CD4-positive, alpha-beta T cell treated with Interleukin-10 for 1 hour (primary cell): Measurements from ENCODE around the gene TBX3.
"Not testable (repeated sequence)": the region's sequence is repeated elsewhere in the genome, so short reads cannot be mapped to it uniquely, and the experiment has no call there.

ENCODE experiments used
- DNase-seq: peaks from one replicate; pipeline ENCODE4 v3.0.0-alpha.2; 2020

TBX3 gene

GRCh38 chr12:114684098-114684869, at the start of gene TBX3:
Gene TBX3, minus strand, starts transcription at chr12:114684175. Its CDS starts 975 bp downstream, at chr12:114683200.
- DNase-seq: peak; percentile 23

- DNase-seq: no peak
Observed at GRCh38 chr12:114732426-114733030, 48.6 kb upstream of the TBX3 start.

- DNase-seq: no peak
Observed at GRCh38 chr12:114729731-114730130, 45.8 kb upstream of the TBX3 start.

- no peak for DNase-seq
Observed at GRCh38 chr12:114726092-114726710, 42.2 kb upstream of the TBX3 start.

GRCh38 chr12:114722176-114722575, 38.2 kb upstream of the TBX3 start:
- DNase-seq: not testable (repeated sequence)

- no peak for DNase-seq
Observed at GRCh38 chr12:114721266-114721665, 37.3 kb upstream of the TBX3 start.

GRCh38 chr12:114713466-114714215, 29.7 kb upstream of the TBX3 start:
- no peak for DNase-seq

GRCh38 chr12:114711689-114712152, 27.7 kb upstream of the TBX3 start:
- no peak for DNase-seq

- no peak for DNase-seq
Observed at GRCh38 chr12:114710151-114710550, 26.2 kb upstream of the TBX3 start.

GRCh38 chr12:114709112-114709511, 25.1 kb upstream of the TBX3 start:
- DNase-seq: no peak

GRCh38 chr12:114708598-114708997, 24.6 kb upstream of the TBX3 start:
- DNase-seq: not testable (repeated sequence)

- no peak for DNase-seq
Observed at GRCh38 chr12:114704096-114704495, 20.1 kb upstream of the TBX3 start.

- DNase-seq: no peak
Observed at GRCh38 chr12:114703060-114703493, 19.1 kb upstream of the TBX3 start.

- DNase-seq: no peak
Observed at GRCh38 chr12:114702462-114702861, 18.5 kb upstream of the TBX3 start.

GRCh38 chr12:114701553-114701952, 17.6 kb upstream of the TBX3 start:
- DNase-seq: no peak

GRCh38 chr12:114701104-114701414, 17.1 kb upstream of the TBX3 start:
- no peak for DNase-seq

GRCh38 chr12:114700392-114701103, 16.6 kb upstream of the TBX3 start:
- DNase-seq: no peak

GRCh38 chr12:114698566-114699163, 14.7 kb upstream of the TBX3 start:
- DNase-seq: no peak

GRCh38 chr12:114697741-114698565, 14.0 kb upstream of the TBX3 start:
- DNase-seq: no peak

GRCh38 chr12:114697243-114697716, 13.3 kb upstream of the TBX3 start:
- no peak for DNase-seq
